Adipose tissue (tissue), 3 donors: ENCODE data around the gene IL9R. TPM values are rescaled to one million over a fixed set of nuclear protein-coding genes. Genes with fewer than 3 reads are reported as not detected.
"Not testable (repeated sequence)": the region's sequence is repeated elsewhere in the genome, so short reads cannot be mapped to it uniquely, and the experiment has no call there.

Experiments
- H3K27ac ChIP-seq: one replicate; pipeline ENCODE4 v1.5.1; 2013; ENCODE audit warnings: low read depth, low read length
- WGBS, 3 donors: extraction: QIAGEN DNeasy Blood & Tissue Kit; methylation state at CpG; one replicate each; pipeline ENCODE4 v1.1.7; 2013; 5-methylcytosine and 5-hydroxymethylcytosine counted together
- polyA plus RNA-seq, 3 donors: library from polyadenylated mRNA; stranded (reverse); fragments of 200-250 nt; gene quantifications; one replicate each; pipeline ENCODE4 v1.2.3, GENCODE V29; 2013
- donor health status: healthy with polysubstance abuse.
- donor health status: Bipolar disorder and iron deficiency.
- donor health status: healthy.

The IL9R gene
- polyA plus RNA-seq: under 1 TPM in 2 of 3 donors, not detected in 1; 0.07 to 0.09 TPM

GRCh38 chrX:155997436-155997835 is at the start of gene IL9R:
Gene IL9R (plus strand): TSS chrX:155997696. CDS start chrX:155997760, 64 bp downstream.
- 45 to 66% (median 48%) methylated on average over 5 of the region's 5 CpGs for WGBS, 3 donors
- no peak within 1 kb of the TSS for H3K27ac ChIP-seq

- 53 to 62% (median 58%) methylated on average over 2 of the region's 2 CpGs for WGBS, 3 donors
- H3K27ac ChIP-seq: no peak overlapping the region
Measured at GRCh38 chrX:155949098-155949497, 48.4 kb upstream of the IL9R start.

- WGBS, 3 donors: 50 to 79% (median 70%) methylated on average over 3 of the region's 3 CpGs
- H3K27ac ChIP-seq: no peak overlapping the region
Measured at GRCh38 chrX:155951237-155951789, 46.2 kb upstream of the IL9R start.

GRCh38 chrX:155953055-155953454 is 44.4 kb upstream of the IL9R start:
- 75 to 76% (median 76%) methylated on average over 3 of the region's 3 CpGs for WGBS, 3 donors
- no peak overlapping the region for H3K27ac ChIP-seq

GRCh38 chrX:155954793-155955192 is 42.7 kb upstream of the IL9R start:
- H3K27ac ChIP-seq: no peak overlapping the region
- WGBS, 3 donors: 23 to 42% (median 39%) methylated on average over 1 of the region's 1 CpG

- H3K27ac ChIP-seq: no peak overlapping the region
- WGBS, 3 donors: 77 to 86% (median 85%) methylated on average over 9 of the region's 9 CpGs
Measured at GRCh38 chrX:155956099-155956498, 41.4 kb upstream of the IL9R start.

GRCh38 chrX:155956649-155957048 is 40.8 kb upstream of the IL9R start:
- no peak overlapping the region for H3K27ac ChIP-seq
- 54 to 67% (median 65%) methylated on average over 3 of the region's 3 CpGs for WGBS, 3 donors

GRCh38 chrX:155957843-155958242 is 39.7 kb upstream of the IL9R start:
- no peak overlapping the region for H3K27ac ChIP-seq
- WGBS, 3 donors: 74 to 75% (median 75%) methylated on average over 6 to 7 of the region's 7 CpGs

GRCh38 chrX:155959018-155959587 is 38.4 kb upstream of the IL9R start:
- WGBS, 3 donors: 62 to 79% (median 73%) methylated on average over 5 of the region's 5 CpGs
- no peak overlapping the region for H3K27ac ChIP-seq

- 29 to 53% (median 47%) methylated on average over 1 of the region's 1 CpG for WGBS, 3 donors
- H3K27ac ChIP-seq: no peak overlapping the region
Measured at GRCh38 chrX:155962906-155963305, 34.6 kb upstream of the IL9R start.

GRCh38 chrX:155966876-155967275 is 30.6 kb upstream of the IL9R start:
- no peak overlapping the region for H3K27ac ChIP-seq
- 38 to 43% (median 39%) methylated on average over 8 of the region's 8 CpGs for WGBS, 3 donors

GRCh38 chrX:155967653-155968325 is 29.7 kb upstream of the IL9R start:
- H3K27ac ChIP-seq: no peak overlapping the region
- 66 to 81% (median 71%) methylated on average over 3 of the region's 3 CpGs for WGBS, 3 donors

- 33 to 50% (median 33%) methylated on average over 1 of the region's 1 CpG for WGBS, 3 donors
- H3K27ac ChIP-seq: no peak overlapping the region
Measured at GRCh38 chrX:155968326-155968661, 29.2 kb upstream of the IL9R start.

GRCh38 chrX:155968791-155969190 is 28.7 kb upstream of the IL9R start:
- 25 to 35% (median 31%) methylated on average over 5 of the region's 5 CpGs for WGBS, 3 donors
- H3K27ac ChIP-seq: no peak overlapping the region

- 54 to 66% (median 66%) methylated on average over 5 of the region's 5 CpGs for WGBS, 3 donors
- not testable (repeated sequence) for H3K27ac ChIP-seq
Measured at GRCh38 chrX:155971658-155972057, 25.8 kb upstream of the IL9R start.

- 71 to 81% (median 78%) methylated on average over 6 to 7 of the region's 7 CpGs for WGBS, 3 donors
- H3K27ac ChIP-seq: not testable (repeated sequence)
Measured at GRCh38 chrX:155972241-155972640, 25.3 kb upstream of the IL9R start.

- 45 to 82% (median 70%) methylated on average over 2 of the region's 2 CpGs for WGBS, 3 donors
- no peak overlapping the region for H3K27ac ChIP-seq
Measured at GRCh38 chrX:155983326-155983725, 14.2 kb upstream of the IL9R start.

- H3K27ac ChIP-seq: no peak overlapping the region
- 50 to 58% (median 53%) methylated on average over 2 of the region's 2 CpGs for WGBS, 3 donors
Measured at GRCh38 chrX:155985208-155985607, 12.3 kb upstream of the IL9R start.

- H3K27ac ChIP-seq: not testable (repeated sequence)
- 7 to 31% (median 16%) methylated on average over 2 of the region's 2 CpGs for WGBS, 3 donors
Measured at GRCh38 chrX:155986995-155987394, 10.5 kb upstream of the IL9R start.

GRCh38 chrX:155988859-155989258 is 8.6 kb upstream of the IL9R start:
- no peak overlapping the region for H3K27ac ChIP-seq
- 70 to 81% (median 75%) methylated on average over 4 of the region's 4 CpGs for WGBS, 3 donors
